HepG2 (cell line): ENCODE data around the gene PCYOX1L. TPM values are rescaled to one million over a fixed set of nuclear protein-coding genes. Genes with fewer than 3 reads are reported as not detected.

ENCODE experiments used
- ATAC-seq: fragments of 200-7000 bp; cut with Tn5 transposase; 3 replicates; pipeline ENCODE4 v1.9.1; 2020; ENCODE audit warnings: mild to moderate bottlenecking, moderate library complexity
- BruUV-seq: library from RNA; stranded (reverse); fragments of 400-500 nt; replicated peaks from 2 replicates; lab custom pipeline; 2021; lab: Mats Ljungman, UMichigan
- CTCF ChIA-PET: fragments of 300-600 bp; formaldehyde crosslinking; extraction: SDS; loops from one replicate; lab custom pipeline; 2021; ENCODE audit warnings: low total read pairs, inconsistent platforms, low intra/inter-chr PET ratio; lab: Yijun Ruan, JAX
- POLR2A ChIA-PET: fragments of 350-600 bp; sonication (Branson Sonifier 250); formaldehyde crosslinking; loops from one replicate; lab custom pipeline; 2020; ENCODE audit warnings: antibody characterized with exemption, inconsistent platforms; lab: Yijun Ruan, JAX
- DNase-seq: peaks from one replicate; pipeline ENCODE4 v3.0.0-alpha.2; 2015; ENCODE audit warnings: low spot score
- FAIRE-seq: peaks from 3 replicates; lab custom pipeline; 2011; peaks lifted over from hg19 to GRCh38; lab: Jason Lieb, UNC
- H2AFZ ChIP-seq: one replicate; pipeline ENCODE4 v1.6.1; 2011; ENCODE audit warnings: low read length, inconsistent platforms
- H3K27ac ChIP-seq: fragments of 300-600 bp; 3 replicates; pipeline ENCODE4 v1.8.0; 2011; ENCODE audit warnings: mixed run types, mild to moderate bottlenecking, mixed read lengths, low read length, inconsistent platforms; ENCODE audit not compliant: insufficient read depth; ENCODE audit errors: extremely low read length
- H3K27me3 ChIP-seq, 2 experiments: fragments of 200-600 bp in 1 of 2; 2 replicates in 1 of 2; 3 replicates in 1 of 2; pipeline versions ENCODE4 v1.6.0 to v1.8.0; 2011; ENCODE audit warnings: low read length in 2 of 2, mild to moderate bottlenecking in 2 of 2, moderate library complexity in 2 of 2, inconsistent platforms in 1 of 2; ENCODE audit not compliant: insufficient read depth in 2 of 2, control insufficient read depth in 1 of 2
- H3K36me3 ChIP-seq, 2 experiments: fragments of 200-600 bp in 1 of 2; replicated peaks in 1 of 2; 2 replicates in 1 of 2; 3 replicates in 1 of 2; pipeline versions ENCODE4 v1.5.1 to v1.8.0; 2011; ENCODE audit warnings: low read length in 2 of 2, inconsistent platforms in 1 of 2; ENCODE audit not compliant: insufficient read depth in 2 of 2, control insufficient read depth in 1 of 2
- H3K4me1 ChIP-seq: 2 replicates; pipeline ENCODE4 v1.5.1; 2012; ENCODE audit warnings: low read length, inconsistent platforms; ENCODE audit not compliant: insufficient read depth
- H3K4me2 ChIP-seq: 2 replicates; pipeline ENCODE4 v1.6.0; 2011; ENCODE audit warnings: low read depth, low read length, inconsistent platforms
- H3K4me3 ChIP-seq, 3 experiments: fragments of 200-600 bp in 1 of 3; sonication (generic), shearing (Covaris generic) in 1 of 3; replicated peaks in 1 of 3; 2 replicates each; pipeline ENCODE4 v1.5.1; 2011 to 2016; ENCODE audit warnings: low read length in 3 of 3, inconsistent platforms in 2 of 3, low read depth in 2 of 3, mild to moderate bottlenecking in 2 of 3, control low read depth in 1 of 3, mixed read lengths in 1 of 3; ENCODE audit not compliant: insufficient read depth in 1 of 3
- H3K79me2 ChIP-seq: one replicate; pipeline ENCODE4 v1.6.1; 2011; ENCODE audit warnings: low read length, inconsistent platforms; ENCODE audit not compliant: insufficient read depth
- H3K9ac ChIP-seq: 2 replicates; pipeline ENCODE4 v1.6.0; 2011; ENCODE audit warnings: mild to moderate bottlenecking, low read depth, low read length, inconsistent platforms; ENCODE audit not compliant: insufficient read depth
- H3K9me3 ChIP-seq: 2 replicates; pipeline ENCODE4 v1.5.1; 2012; ENCODE audit warnings: mild to moderate bottlenecking, low read length
- H4K20me1 ChIP-seq: 2 replicates; pipeline ENCODE4 v1.6.0; 2011; ENCODE audit warnings: inconsistent platforms, mild to moderate bottlenecking, low read length, moderate library complexity; ENCODE audit not compliant: insufficient read depth
- ARNTL ChIP-seq: sonication (generic); formaldehyde crosslinking; IDR thresholded peaks from 2 replicates; pipeline ENCODE4 v1.4.0; 2020; ENCODE audit warnings: mild to moderate bottlenecking, missing genetic modification reagents
- CCAR2 ChIP-seq: fragments of 200-400 bp; formaldehyde crosslinking; optimal IDR thresholded peaks from 2 replicates; pipeline ENCODE3; 2018; ENCODE audit warnings: low read depth, mild to moderate bottlenecking, low read length, moderate library complexity
- FUBP1 ChIP-seq: sonication (generic); formaldehyde crosslinking; IDR thresholded peaks from 2 replicates; pipeline ENCODE4 v1.5.1; 2020; ENCODE audit warnings: missing genetic modification reagents, mild to moderate bottlenecking, borderline replicate concordance
- GATAD1 ChIP-seq: IDR thresholded peaks from 2 replicates; pipeline ENCODE4 v1.6.1; 2016; ENCODE audit warnings: missing genetic modification reagents, missing compliant biosample characterization
- GFI1 ChIP-seq: sonication (generic); formaldehyde crosslinking; IDR thresholded peaks from 2 replicates; pipeline ENCODE4 v1.5.0; 2020; ENCODE audit warnings: missing genetic modification reagents, mild to moderate bottlenecking, borderline replicate concordance
- KLF13 ChIP-seq: sonication (generic); formaldehyde crosslinking; IDR thresholded peaks from 2 replicates; pipeline ENCODE4 v1.4.0; 2020; ENCODE audit warnings: mild to moderate bottlenecking, missing genetic modification reagents
- MEF2D ChIP-seq: sonication (generic); formaldehyde crosslinking; IDR thresholded peaks from 2 replicates; pipeline ENCODE4 v1.5.1; 2020; ENCODE audit warnings: mild to moderate bottlenecking, missing genetic modification reagents
- NFE2L2 ChIP-seq: fragments of 150-350 bp; IDR thresholded peaks from 2 replicates; pipeline ENCODE4 v1.6.1; 2014; ENCODE audit warnings: low read length
- NR1H2 ChIP-seq: sonication (generic); formaldehyde crosslinking; IDR thresholded peaks from 2 replicates; pipeline ENCODE4 v1.8.1; 2022; ENCODE audit warnings: low read depth, missing genetic modification reagents, borderline replicate concordance
- PCBP2 ChIP-seq: fragments of 200-400 bp; formaldehyde crosslinking; optimal IDR thresholded peaks from 2 replicates; pipeline ENCODE3; 2018; ENCODE audit warnings: low read length, low read depth; ENCODE audit not compliant: poor library complexity, severe bottlenecking
- PTBP1 ChIP-seq: fragments of 200-400 bp; formaldehyde crosslinking; IDR thresholded peaks from 2 replicates; pipeline ENCODE4 v1.6.1; 2018; ENCODE audit warnings: low read length, low read depth; ENCODE audit not compliant: poor library complexity, severe bottlenecking
- RELA ChIP-seq: sonication (generic); formaldehyde crosslinking; IDR thresholded peaks from 2 replicates; pipeline ENCODE4 v1.4.0; 2020; ENCODE audit warnings: missing genetic modification reagents
- RXRB ChIP-seq: IDR thresholded peaks from 2 replicates; pipeline ENCODE4 v1.6.1; 2016; ENCODE audit warnings: borderline replicate concordance, missing genetic modification reagents, missing compliant biosample characterization
- ZBTB10 ChIP-seq: sonication (generic); formaldehyde crosslinking; IDR thresholded peaks from 2 replicates; pipeline ENCODE4 v1.4.0; 2020; ENCODE audit warnings: missing genetic modification reagents, borderline replicate concordance
- ZNF367 ChIP-seq: sonication (generic); formaldehyde crosslinking; IDR thresholded peaks from 2 replicates; pipeline ENCODE4 v1.4.0; 2020; ENCODE audit warnings: missing genetic modification reagents, borderline replicate concordance
- ZNF550 ChIP-seq: sonication (generic); formaldehyde crosslinking; IDR thresholded peaks from 2 replicates; pipeline ENCODE4 v1.4.0; 2020; ENCODE audit warnings: mild to moderate bottlenecking, missing genetic modification reagents, borderline replicate concordance
- WGBS: methylation state at CpG from one replicate; pipeline ENCODE4 v1.1.6; 2017; ENCODE audit warnings: low lambda C conversion rate; 5-methylcytosine and 5-hydroxymethylcytosine counted together
- in situ Hi-C: cut with HindIII; loops from 2 replicates; pipeline ENCODE4 v1.10.0; 2017; ENCODE audit warnings: low pct_unique_long_range_greater_than_20kb; ENCODE audit not compliant: extremely low pct_ligation_motif_present
- intact Hi-C: fragments of 100-400 bp; cut with micrococcal nuclease; formaldehyde crosslinking; loops from one replicate; pipeline ENCODE4 v1.10.0; 2022; ENCODE audit not compliant: unreplicated experiment
- polyA plus RNA-seq, 8 experiments: library from polyadenylated mRNA; depleted of rRNA in 3 of 8; stranded (reverse) in 7 of 8; unstranded in 1 of 8; fragments of >200 nt; fragmentation: Illumina TruSeq in 4 of 8; extraction: Trizol in 4 of 8; gene quantifications; 2 replicates each; pipeline versions ENCODE4 v1.2.1 to v1.2.3, GENCODE V29; 2011 to 2016; ENCODE audit warnings: low read depth in 4 of 8, missing spikeins in 1 of 8, mixed read lengths in 1 of 8; ENCODE audit not compliant: insufficient read depth in 1 of 8
- total RNA-seq, 5 experiments: library from RNA; depleted of rRNA; stranded (reverse); fragments of >200 nt; fragmentation: Illumina TruSeq; extraction: Trizol; gene quantifications; 2 replicates each; pipeline ENCODE4 v1.2.3, GENCODE V29; 2016; ENCODE audit warnings: low read depth in 1 of 5

The PCYOX1L gene
- total and polyA plus RNA-seq, 2 of the 13 experiments (the other 11 are each of a cell fraction or from before 2014, with no cell fraction given) = 1.00 to 3.7 TPM

GRCh38 chr5:149322518-149322917 lies 35.3 kb upstream of the PCYOX1L start:
- POLR2A ChIA-PET = interaction anchor here (1.0 to 6.7 kb wide), 2 partner anchors 22 to 45 kb away, joined by 4 to 93 read pairs; partner anchors contain the start of gene GRPEL2
- TF ChIP-seq CCAR2 = no peak
- no peak for TF ChIP-seq NR1H2 (CRISPR knock-in tag)
- TF ChIP-seq PCBP2 = no peak
- TF ChIP-seq NFE2L2 = no peak
- TF ChIP-seq ARNTL (CRISPR knock-in tag) = no peak
- TF ChIP-seq ZNF550 (CRISPR knock-in tag) = no peak
- no peak for TF ChIP-seq RELA (CRISPR knock-in tag)
- no peak for TF ChIP-seq ZNF367 (CRISPR knock-in tag)
- TF ChIP-seq ZBTB10 = no peak
- TF ChIP-seq RXRB (CRISPR knock-in tag) = peak; percentile 40; the same call in 1 of the 2 replicates
- no peak for TF ChIP-seq GFI1
- 0 out of 2 replicates have a peak, but pooled peaks have one; percentile 35 for TF ChIP-seq GATAD1 (CRISPR knock-in tag)
- no peak for TF ChIP-seq PTBP1
- TF ChIP-seq KLF13 = no peak
- TF ChIP-seq FUBP1 (CRISPR knock-in tag) = no peak
- TF ChIP-seq MEF2D (CRISPR knock-in tag) = 0 out of 2 replicates have a peak, but pooled peaks have one; percentile 35

More at GRCh38 chr5:149322518-149322917, 35.3 kb upstream of the PCYOX1L start:
- H3K4me1 ChIP-seq = peaks cover 61% of the 10 kb centered on the region
- intact Hi-C loops (loop anchor here (2.0 kb wide), 1 partner anchor 22 kb away; the partner anchor contains the start of gene GRPEL2), in situ Hi-C loops (loop anchor here (5.0 kb wide), 2 partner anchors 50 to 110 kb away; no protein-coding TSS in a partner anchor)
- ATAC-seq = peak; percentile 71
- no peak overlapping the region for H2AFZ ChIP-seq
- H3K79me2 ChIP-seq = no peaks in the 10 kb centered on the region
- peak; percentile 77 for DNase-seq
- H3K9ac ChIP-seq = no peak overlapping the region
- CTCF ChIA-PET = interaction anchor here (1.1 kb wide), 1 partner anchor 45 kb away, joined by 4 read pairs; no protein-coding TSS in a partner anchor
- no peaks in the 10 kb centered on the region for H4K20me1 ChIP-seq
- H3K4me2 ChIP-seq = peak overlapping the region; percentile 56
- H3K36me3 ChIP-seq = no peaks in the 10 kb centered on the region
- no TSS peak for BruUV-seq
- peak overlapping the region in 1 of 3 experiments; percentile 31; a peak in 1 of 6 replicates for H3K4me3 ChIP-seq
- H3K27me3 ChIP-seq = no peaks in the 10 kb centered on the region
- no peaks in the 10 kb centered on the region for H3K9me3 ChIP-seq
- under 1% methylated on average over 10 of the region's 12 CpGs for WGBS
- H3K27ac ChIP-seq = peak overlapping the region; percentile 54
- peak; percentile 70 for FAIRE-seq
